Lung (tissue), 16 donors: ENCODE data around the gene EOGT. TPM values are rescaled to one million over a fixed set of nuclear protein-coding genes. Genes with fewer than 3 reads are reported as not detected.

ENCODE experiments used
- ATAC-seq: fragments of 200-7000 bp; cut with Tn5 transposase; one replicate; pipeline ENCODE4 v1.9.1; 2020; ENCODE audit warnings: moderate number of reproducible peaks; ENCODE audit not compliant: insufficient read depth, low FRiP score
- DNase-seq, 3 donors: peaks; one replicate each; pipeline ENCODE4 v3.0.0-alpha.2; 2013 to 2017
- H3K27ac ChIP-seq, 2 donors: one replicate each; pipeline ENCODE4 v1.5.1; 2013; ENCODE audit warnings: mild to moderate bottlenecking in 2 of 2, moderate library complexity in 2 of 2, control low read depth in 1 of 2, inconsistent platforms in 1 of 2, low read depth in 1 of 2, low read length in 1 of 2
- H3K27me3 ChIP-seq, 3 donors: one replicate each; pipeline ENCODE4 v1.5.1; 2013; ENCODE audit warnings: low read length in 2 of 3; ENCODE audit not compliant: control insufficient read depth in 3 of 3, insufficient read depth in 3 of 3
- H3K36me3 ChIP-seq, 4 donors: one replicate each; pipeline ENCODE4 v1.5.1; 2013; ENCODE audit warnings: low read length in 4 of 4, mild to moderate bottlenecking in 1 of 4, moderate library complexity in 1 of 4; ENCODE audit not compliant: control insufficient read depth in 4 of 4, insufficient read depth in 4 of 4
- H3K4me1 ChIP-seq, 5 donors: one replicate each; pipeline ENCODE4 v1.5.1; 2013; ENCODE audit warnings: low read length in 5 of 5, mild to moderate bottlenecking in 2 of 5, moderate library complexity in 1 of 5; ENCODE audit not compliant: control insufficient read depth in 5 of 5, insufficient read depth in 5 of 5
- H3K4me3 ChIP-seq: one replicate; pipeline ENCODE4 v1.5.1; 2013; ENCODE audit warnings: mild to moderate bottlenecking, control low read depth, moderate library complexity
- H3K9ac ChIP-seq, 2 donors: one replicate each; pipeline ENCODE4 v1.5.1; 2013; ENCODE audit warnings: low read length in 2 of 2, control low read depth in 1 of 2; ENCODE audit not compliant: insufficient read depth in 1 of 2
- H3K9me3 ChIP-seq, 4 donors: one replicate each; pipeline ENCODE4 v1.5.1; 2013; ENCODE audit warnings: low read length in 3 of 4, mild to moderate bottlenecking in 1 of 4, moderate library complexity in 1 of 4; ENCODE audit not compliant: control insufficient read depth in 4 of 4, insufficient read depth in 3 of 4
- CTCF ChIP-seq: IDR thresholded peaks from 2 replicates; pipeline ENCODE4 v1.5.1; 2012; ENCODE audit warnings: mild to moderate bottlenecking; ENCODE audit errors: control extremely low read depth, extremely low read depth
- WGBS, 2 donors: extraction: QIAGEN DNeasy Blood & Tissue Kit; methylation state at CpG; one replicate each; pipeline ENCODE4 v1.1.7; 2013; 5-methylcytosine and 5-hydroxymethylcytosine counted together
- long read RNA-seq, 5 donors: transcript quantifications; one replicate each; lab custom pipeline, GENCODE V29; 2026
- polyA plus RNA-seq, 2 donors: library from polyadenylated mRNA; stranded (reverse); fragments of 200-250 nt; gene quantifications; one replicate each; pipeline ENCODE4 v1.2.1, GENCODE V29; 2013
- total RNA-seq, 2 donors: library from RNA; depleted of rRNA in 1 of 2; stranded (reverse); fragments of >200 nt in 1 of 2; gene quantifications; one replicate each; pipeline ENCODE4 v1.2.1, GENCODE V29; 2014 to 2021
- donor health status: control.
- donor health status: control.
- donor health status: Bipolar disorder and iron deficiency.
- donor health status: healthy.
- donor health status: DM: yes; HTN: yes; CAD: no.

EOGT gene
- total RNA-seq, result 10 to 100 TPM; 35.5 to 54.7 TPM
- polyA plus RNA-seq, result 10 to 100 TPM; 14.3 to 34.6 TPM
- long read RNA-seq, donor 1, full-length matches to known transcripts, result 20 of 25 reads
- long read RNA-seq, donor 1, partial matches to known transcripts, result 5 of 25 reads
- long read RNA-seq, donor 1, other reads (novel, unspliced or antisense), result 0 of 25 reads
- long read RNA-seq, donor 2, transcript EOGT-210 (1 exons, 1,931 nt), result major isoform, 7 of 7 reads
- long read RNA-seq, donor 2, partial matches to known transcripts, result 0 of 7 reads
- long read RNA-seq, donor 2, other reads (novel, unspliced or antisense), result 0 of 7 reads
- long read RNA-seq, donor 3, full-length matches to known transcripts, result 11 of 11 reads
- long read RNA-seq, donor 3, partial matches to known transcripts, result 0 of 11 reads
- long read RNA-seq, donor 3, other reads (novel, unspliced or antisense), result 0 of 11 reads
- long read RNA-seq, donor 4, transcript EOGT-210 (1 exons, 1,931 nt), result major isoform, 9 of 9 reads
- long read RNA-seq, donor 4, partial matches to known transcripts, result 0 of 9 reads
- long read RNA-seq, donor 4, other reads (novel, unspliced or antisense), result 0 of 9 reads
- long read RNA-seq, donor 5, full-length matches to known transcripts, result 13 of 13 reads
- long read RNA-seq, donor 5, partial matches to known transcripts, result 0 of 13 reads
- long read RNA-seq, donor 5, other reads (novel, unspliced or antisense), result 0 of 13 reads

DNA sequence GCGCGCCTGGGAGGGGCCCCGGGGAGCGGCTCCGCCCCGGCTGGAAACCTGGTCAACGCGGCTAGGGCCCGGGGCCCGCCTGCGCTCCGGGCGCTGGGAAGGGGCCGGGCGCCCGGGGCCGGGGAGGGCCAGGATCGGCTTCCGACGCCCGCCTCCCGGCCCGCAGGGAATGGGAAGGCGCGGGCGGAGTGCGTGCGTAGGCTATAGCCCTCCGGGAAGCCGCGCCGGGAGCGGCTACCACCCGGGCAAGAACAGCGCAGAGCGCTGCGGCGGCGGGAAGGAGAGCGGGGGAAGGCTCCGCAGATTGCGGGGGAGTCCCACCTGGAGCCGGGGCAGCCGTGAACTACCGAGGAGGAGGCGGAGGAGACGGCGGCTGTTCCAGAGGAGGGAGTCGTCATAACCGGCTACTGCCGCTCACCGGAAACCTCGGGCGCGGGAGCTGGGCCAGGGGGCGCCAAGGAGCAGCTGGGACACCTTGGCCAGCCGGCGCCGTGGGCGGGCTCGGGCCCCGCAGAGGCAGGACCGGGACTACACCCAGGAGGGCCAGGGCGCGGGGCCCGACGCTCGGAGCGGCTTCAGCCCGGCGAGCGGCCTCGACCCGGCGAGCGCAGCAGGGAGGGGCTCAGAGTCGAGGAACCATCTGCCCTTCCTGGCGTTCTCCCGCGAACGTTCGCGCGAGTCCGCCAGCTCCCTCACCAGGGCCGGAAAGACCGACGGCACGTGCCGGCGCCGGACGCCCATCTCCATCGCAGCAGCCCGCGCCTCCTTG is at the start of gene EOGT:
Gene EOGT, minus strand, starts transcription at position 432 of the 769 bp plus-strand sequence. CDS start 3,838 bp downstream, outside the sequence.
- peak; percentile 86 to 90 (median 87) for DNase-seq
- H3K9me3 ChIP-seq, result no peaks in the 10 kb centered on the region
- ATAC-seq, result peak; percentile 91
- H3K27me3 ChIP-seq, result no peaks in the 10 kb centered on the region
- peak within 1 kb of the TSS; percentile 89 for H3K4me3 ChIP-seq
- peaks cover 0 to 6% (median 2%) of the 10 kb centered on the region in 4 donors for H3K36me3 ChIP-seq
- H3K27ac ChIP-seq, result peak within 1 kb of the TSS; percentile 99 to 100
- peak; percentile 36 for TF ChIP-seq CTCF
- H3K9ac ChIP-seq, result peak within 1 kb of the TSS; percentile 8 to 75
- 0% methylated on average over 86 to 96 of the region's 96 CpGs for WGBS, 2 donors
- H3K4me1 ChIP-seq, result peaks cover 0 to 43% (median 11%) of the 10 kb centered on the region in 5 donors

DNA sequence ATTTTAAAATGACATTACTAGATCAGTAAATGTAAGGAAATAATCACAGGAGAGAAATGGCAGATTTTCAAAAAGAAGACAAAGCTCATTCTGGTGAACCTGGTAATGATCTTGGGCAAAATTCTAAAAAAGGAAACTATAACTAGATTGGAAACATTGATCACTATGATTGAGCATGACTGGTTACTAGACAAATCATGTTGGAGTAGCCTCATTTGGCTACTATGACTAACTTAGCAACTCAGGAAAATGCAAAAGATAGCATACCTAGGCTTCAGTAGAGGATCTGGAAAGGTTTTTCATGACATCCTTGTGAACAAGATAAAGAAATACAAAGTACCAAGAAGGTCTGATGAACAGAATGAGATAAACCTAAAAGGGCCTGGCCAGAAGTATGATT is 46.2 kb upstream of the EOGT start:
- no peak for TF ChIP-seq CTCF
- no peak overlapping the region for H3K9ac ChIP-seq
- DNase-seq (no peak), ATAC-seq (no peak)
- H3K4me3 ChIP-seq, result no peak overlapping the region
- no peaks in the 10 kb centered on the region for H3K9me3 ChIP-seq
- H3K27ac ChIP-seq, result no peak overlapping the region
- no peaks in the 10 kb centered on the region for H3K4me1 ChIP-seq
- peaks cover 13 to 42% (median 31%) of the 10 kb centered on the region in 4 donors for H3K36me3 ChIP-seq
- no peaks in the 10 kb centered on the region for H3K27me3 ChIP-seq

DNA sequence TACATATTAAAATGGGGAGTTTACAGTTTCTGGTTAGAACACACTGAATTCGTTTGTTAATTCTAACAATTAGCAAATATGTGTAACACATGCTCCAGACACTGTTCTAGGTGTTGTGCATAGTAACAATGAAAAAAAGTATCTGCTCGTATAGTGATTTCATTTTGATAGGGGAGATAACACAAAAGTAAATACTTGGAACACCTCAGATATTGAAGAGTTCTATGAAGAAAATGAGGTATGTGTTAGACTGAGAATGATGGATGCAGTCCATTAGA is 45.4 kb upstream of the EOGT start:
- Histone ChIP-seq H3K4me1 (no peaks in the 10 kb centered on the region), H3K27me3 (no peaks in the 10 kb centered on the region), H3K36me3 (peaks cover 13 to 43% (median 31%) of the 10 kb centered on the region in 4 donors), H3K9me3 (no peaks in the 10 kb centered on the region), H3K4me3 (no peak overlapping the region), H3K27ac (no peak overlapping the region), H3K9ac (no peak overlapping the region)
- WGBS, 2 donors, result 88 to 90% methylated on average over 2 of the region's 2 CpGs
- no peak for TF ChIP-seq CTCF
- DNase-seq, result no peak
- no peak for ATAC-seq
